NCI-H146 treated with DMSO at 0.1 percent for 48 hours (cell line): Measurements from ENCODE around the gene ZNF205.
"Not testable (repeated sequence)": the region's sequence is repeated elsewhere in the genome, so short reads cannot be mapped to it uniquely, and the experiment has no call there.

Experiments used
- DNase-seq: peaks from one replicate; lab custom pipeline; 2025; ENCODE audit not compliant: unreplicated experiment; lab: John Stamatoyannopoulos, UW

ZNF205 gene

GRCh38 chr16:3112058-3112880, at the start of gene ZNF205:
TSS of gene ZNF205 (plus strand) at chr16:3112586. CDS start at chr16:3113431, 845 bp downstream.
- DNase-seq = peak; percentile 78

- DNase-seq = no peak
Measured at GRCh38 chr16:3063625-3064386, 48.6 kb upstream of the ZNF205 start.

GRCh38 chr16:3065069-3065741, 47.2 kb upstream of the ZNF205 start, which contains the start of gene IL32:
TSS of gene IL32 (plus strand) at chr16:3065640. CDS start at chr16:3065812, 172 bp downstream.
- no peak for DNase-seq

GRCh38 chr16:3065742-3066439, 46.5 kb upstream of the ZNF205 start:
- DNase-seq = no peak

- no peak for DNase-seq
Measured at GRCh38 chr16:3066440-3066748, 46.0 kb upstream of the ZNF205 start.

GRCh38 chr16:3068487-3068886, 43.9 kb upstream of the ZNF205 start:
- DNase-seq = no peak

- not testable (repeated sequence) for DNase-seq
Measured at GRCh38 chr16:3069146-3069545, 43.2 kb upstream of the ZNF205 start.

GRCh38 chr16:3070608-3071111, 41.7 kb upstream of the ZNF205 start:
- DNase-seq = no peak

GRCh38 chr16:3071655-3072054, 40.7 kb upstream of the ZNF205 start:
- no peak for DNase-seq

- DNase-seq = not testable (repeated sequence)
Measured at GRCh38 chr16:3072148-3072547, 40.2 kb upstream of the ZNF205 start.

GRCh38 chr16:3072576-3073263, 39.7 kb upstream of the ZNF205 start:
- not testable (repeated sequence) for DNase-seq

GRCh38 chr16:3073448-3073847, 38.9 kb upstream of the ZNF205 start:
- no peak for DNase-seq

GRCh38 chr16:3074860-3075522, 37.4 kb upstream of the ZNF205 start:
- DNase-seq = no peak

- no peak for DNase-seq
Measured at GRCh38 chr16:3075523-3075915, 36.9 kb upstream of the ZNF205 start.

GRCh38 chr16:3075946-3076345, 36.4 kb upstream of the ZNF205 start:
- DNase-seq = not testable (repeated sequence)

- DNase-seq = no peak
Measured at GRCh38 chr16:3076577-3076976, 35.8 kb upstream of the ZNF205 start.

GRCh38 chr16:3080024-3080423, 32.4 kb upstream of the ZNF205 start:
- no peak for DNase-seq

GRCh38 chr16:3081957-3082356, 30.4 kb upstream of the ZNF205 start:
- DNase-seq = not testable (repeated sequence)

- DNase-seq = not testable (repeated sequence)
Measured at GRCh38 chr16:3083408-3083807, 29.0 kb upstream of the ZNF205 start.

GRCh38 chr16:3084491-3084890, 27.9 kb upstream of the ZNF205 start:
- DNase-seq = no peak
